GM18951 (cell line): ENCODE data around the gene CACNA1H.

ENCODE experiments used
- POLR2A ChIP-seq: IDR thresholded peaks from 4 replicates; pipeline ENCODE4 v1.6.1; 2011; ENCODE audit warnings: mild to moderate bottlenecking; ENCODE audit not compliant: insufficient read length, insufficient read depth; ENCODE audit errors: extremely low read depth
- in situ Hi-C: fragments of 300-500 bp; cut with MboI; formaldehyde crosslinking; loops from one replicate; pipeline ENCODE4 v1.12.0; 2022; ENCODE audit warnings: low sequenced_read_pairs, mixed read lengths, inconsistent platforms; ENCODE audit not compliant: unreplicated experiment

The CACNA1H gene

DNA sequence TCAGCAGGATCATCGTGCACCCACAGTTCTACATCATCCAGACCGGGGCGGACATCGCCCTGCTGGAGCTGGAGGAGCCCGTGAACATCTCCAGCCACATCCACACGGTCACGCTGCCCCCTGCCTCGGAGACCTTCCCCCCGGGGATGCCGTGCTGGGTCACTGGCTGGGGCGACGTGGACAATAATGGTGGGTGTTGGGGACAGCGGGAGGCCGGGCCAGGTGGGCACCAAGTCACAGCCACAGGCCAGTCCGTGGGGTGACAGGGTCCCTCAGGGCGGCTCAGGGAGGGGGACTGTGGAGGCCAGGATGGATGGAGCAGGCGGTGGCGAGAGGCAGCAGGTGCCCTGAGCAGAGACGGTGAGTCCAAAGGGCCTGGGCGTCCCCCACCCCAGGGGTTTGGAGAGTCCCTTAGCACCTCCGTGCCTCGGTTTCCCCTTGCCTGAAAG, 104.0 kb downstream of the CACNA1H start:
- TF ChIP-seq POLR2A = no peak
- in situ Hi-C loops = no loop called here

DNA sequence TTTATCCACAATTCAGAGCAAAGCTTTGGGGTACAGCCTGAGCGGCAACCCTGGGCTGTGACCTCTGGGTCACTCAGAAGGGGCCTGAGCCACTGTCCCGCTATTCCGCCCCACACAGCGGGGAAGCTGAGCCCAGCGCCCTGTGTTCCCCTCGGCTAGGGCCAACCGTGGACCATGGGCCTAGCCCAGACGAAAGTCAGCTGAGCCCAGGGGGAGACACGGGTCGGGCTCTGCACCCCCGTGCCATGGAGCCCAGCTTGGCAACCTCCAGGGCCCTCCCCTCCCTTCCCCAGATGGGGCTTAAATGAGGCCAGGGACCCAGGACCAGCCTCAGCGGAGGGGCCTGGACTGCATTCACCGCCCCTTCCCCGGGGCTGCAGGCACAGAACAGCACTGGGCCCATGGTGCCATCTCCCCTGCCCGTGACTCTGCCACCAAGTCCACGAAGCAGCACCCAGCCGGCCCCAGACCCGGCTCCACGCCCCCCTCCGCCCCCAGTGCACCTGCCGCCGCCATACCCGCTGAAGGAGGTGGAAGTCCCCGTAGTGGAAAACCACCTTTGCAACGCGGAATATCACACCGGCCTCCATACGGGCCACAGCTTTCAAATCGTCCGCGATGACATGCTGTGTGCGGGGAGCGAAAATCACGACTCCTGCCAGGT, 104.8 kb downstream of the CACNA1H start:
- in situ Hi-C loops = no loop called here
- TF ChIP-seq POLR2A = no peak

DNA sequence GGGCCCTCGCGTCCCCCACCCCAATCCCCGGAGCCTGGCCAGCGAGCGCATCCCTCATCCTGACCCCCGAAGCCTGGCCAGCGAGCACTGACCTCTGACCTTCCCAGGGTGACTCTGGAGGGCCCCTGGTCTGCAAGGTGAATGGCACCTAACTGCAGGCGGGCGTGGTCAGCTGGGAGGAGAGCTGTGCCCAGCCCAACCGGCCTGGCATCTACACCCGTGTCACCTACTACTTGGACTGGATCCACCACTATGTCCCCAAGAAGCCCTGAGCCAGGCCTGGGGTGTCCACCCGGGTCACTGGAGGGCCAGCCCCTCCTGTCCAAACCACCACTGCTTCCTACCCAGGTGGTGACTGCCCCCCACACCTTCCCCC, 105.3 kb downstream of the CACNA1H start:
- no peak for TF ChIP-seq POLR2A
- in situ Hi-C loops = no loop called here

DNA sequence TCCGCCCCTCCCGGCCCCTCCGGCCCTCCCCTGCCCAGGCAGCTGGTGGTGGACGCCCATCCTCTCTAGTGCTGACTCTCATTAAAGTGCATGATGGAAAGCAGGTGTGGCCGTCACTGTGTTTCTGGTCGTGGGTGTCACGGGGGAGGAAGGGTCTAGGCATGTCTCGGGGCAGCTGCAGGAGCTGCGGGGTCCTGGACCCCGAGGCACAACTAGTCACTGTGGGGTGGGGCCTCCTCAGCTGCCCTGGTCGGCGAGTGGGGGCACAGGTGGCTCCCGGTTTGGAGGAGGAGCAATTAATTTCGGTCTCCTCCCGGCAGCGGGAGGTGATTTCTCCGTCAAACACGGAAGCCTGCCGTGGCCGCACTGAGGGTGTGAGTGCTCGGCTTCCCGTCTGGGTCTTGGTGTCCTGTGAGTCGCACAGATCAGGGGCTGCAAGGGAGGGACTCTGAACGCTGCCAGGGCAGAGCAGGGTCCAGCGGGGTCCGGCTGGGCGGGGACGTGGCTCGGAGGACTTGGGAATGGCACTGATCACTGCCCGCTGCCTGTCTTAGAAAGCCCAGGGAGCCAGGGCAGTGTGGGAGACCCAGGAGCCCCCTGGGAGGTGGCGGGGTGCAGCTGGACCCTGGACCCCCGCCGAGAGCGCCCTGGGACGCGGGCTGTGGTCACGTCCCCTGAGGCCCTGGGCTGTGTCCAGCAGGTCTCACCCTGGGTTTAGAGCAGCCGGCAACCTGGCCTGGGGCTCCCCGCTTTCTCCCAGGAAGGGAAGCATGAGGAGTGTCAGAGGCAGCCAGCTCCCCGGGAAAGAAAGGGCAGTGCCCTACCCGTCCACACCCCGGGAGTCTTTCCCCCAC, 106.2 kb downstream of the CACNA1H start:
- no peak for TF ChIP-seq POLR2A
- in situ Hi-C loops = no loop called here

DNA sequence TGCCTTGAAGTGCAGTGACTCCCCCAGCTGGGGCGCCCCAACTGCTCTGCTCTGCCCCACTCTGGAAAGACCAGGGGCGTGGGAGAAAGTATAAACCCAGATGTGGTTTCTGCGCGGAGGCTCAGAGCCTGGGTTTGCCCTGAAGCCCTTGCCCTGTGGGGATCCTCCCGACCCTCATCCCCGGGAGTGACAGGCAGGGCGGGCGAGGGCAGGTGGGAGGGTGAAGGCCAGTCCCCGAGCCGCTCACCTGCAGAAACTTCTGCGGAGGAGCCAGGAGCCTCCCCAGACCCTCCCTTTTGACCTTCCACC, 106.8 kb downstream of the CACNA1H start:
- in situ Hi-C loops = no loop called here

DNA sequence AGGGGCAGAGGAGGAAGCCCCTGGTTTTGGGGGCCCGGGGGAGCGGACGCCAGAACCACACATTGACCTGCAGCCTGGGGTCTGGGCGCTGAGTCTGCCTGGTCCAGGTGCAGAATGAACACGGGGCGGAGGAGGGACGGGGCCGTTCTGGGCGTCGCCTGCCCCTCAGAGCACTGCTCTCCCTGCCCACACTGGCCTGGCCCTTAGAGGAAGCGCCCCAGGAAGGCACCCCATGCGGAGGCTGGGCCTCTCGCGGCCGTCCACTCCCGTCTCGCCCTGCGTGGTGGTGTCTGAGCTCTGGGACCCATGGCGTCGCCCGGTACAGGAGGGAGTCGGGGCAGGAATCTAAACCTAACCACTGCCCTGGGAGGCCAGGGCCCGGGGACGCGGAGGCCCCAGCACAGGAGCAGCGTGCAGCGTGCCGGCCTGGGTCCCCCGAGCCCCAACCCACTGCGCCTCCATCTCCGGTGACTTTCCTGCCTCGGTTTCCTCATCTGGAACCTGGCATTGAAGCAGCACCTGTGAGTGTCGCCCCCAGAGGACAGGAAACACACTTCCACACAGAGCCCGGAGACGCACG, 107.3 kb downstream of the CACNA1H start:
- in situ Hi-C loops = no loop called here
- no peak for TF ChIP-seq POLR2A

More for the DNA sequence above, 106.8 kb downstream of the CACNA1H start:
- no peak for TF ChIP-seq POLR2A

DNA sequence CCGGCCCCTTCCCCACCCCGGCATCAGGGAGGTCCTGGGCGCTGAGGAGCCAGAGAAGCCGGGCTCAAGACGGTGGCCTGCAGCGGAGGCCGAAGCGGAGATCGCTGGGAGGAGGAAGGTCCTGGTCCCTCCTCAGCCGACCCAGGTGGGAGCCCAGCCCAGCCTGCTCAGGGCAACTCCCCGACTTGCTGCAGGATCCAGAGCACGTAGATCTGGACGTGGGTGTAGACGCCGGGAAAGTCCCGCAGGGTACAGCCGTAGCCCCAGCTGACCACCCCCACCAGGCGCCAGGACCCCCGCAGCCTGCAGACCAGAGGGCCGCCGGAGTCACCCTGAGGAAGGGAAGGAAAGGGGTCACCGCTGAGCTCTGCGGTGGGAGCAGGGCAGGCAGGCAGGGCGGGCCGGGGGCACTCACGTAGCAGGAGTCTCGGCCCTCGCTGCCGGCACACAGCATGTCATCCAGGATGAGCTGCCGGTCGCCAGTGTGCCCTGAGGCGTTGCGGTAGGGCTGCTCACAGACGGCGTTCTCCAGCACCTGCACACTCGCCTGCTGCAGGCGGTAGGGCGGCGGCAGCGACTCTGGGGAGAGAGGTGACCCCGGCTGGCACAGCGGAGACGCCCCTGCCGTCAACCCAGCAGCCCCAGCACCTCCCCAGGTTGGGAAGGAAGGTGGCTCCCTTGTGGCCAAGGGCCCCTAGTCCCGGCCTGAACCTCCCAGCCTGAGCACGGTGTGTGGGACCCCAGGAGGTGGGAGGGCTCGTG, 108.4 kb downstream of the CACNA1H start:
- TF ChIP-seq POLR2A = no peak
- in situ Hi-C loops = no loop called here

DNA sequence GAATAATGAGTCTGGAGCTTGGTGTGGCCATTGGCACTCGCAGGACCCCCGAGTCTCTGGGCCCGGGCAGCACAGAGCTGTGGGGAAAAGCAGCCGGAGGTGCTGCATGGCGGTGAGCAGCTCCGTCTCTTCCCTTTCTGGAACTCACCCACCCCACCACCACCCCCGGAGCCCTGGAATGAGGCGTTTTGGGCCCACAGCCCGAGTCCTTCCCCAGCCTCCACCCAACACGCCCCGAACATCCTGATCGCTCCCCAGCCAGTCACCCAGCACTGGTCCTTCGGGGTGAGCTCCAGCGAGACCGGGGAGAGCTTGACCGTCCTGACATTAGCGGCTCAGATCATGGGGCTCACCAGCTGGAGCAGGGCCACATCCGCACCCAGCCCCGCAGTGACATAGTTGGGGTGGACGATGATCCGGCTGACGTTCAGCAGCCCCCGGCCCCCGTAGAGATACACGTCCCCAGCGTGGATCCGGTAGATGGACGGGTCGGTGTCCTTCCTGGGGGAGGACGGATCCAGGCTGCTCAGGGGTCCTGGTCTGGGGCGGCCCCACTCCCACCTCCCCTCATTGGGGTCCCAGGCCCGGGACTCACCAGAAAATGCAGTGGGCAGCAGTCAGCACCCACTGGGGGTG, 109.4 kb downstream of the CACNA1H start:
- in situ Hi-C loops = no loop called here
- no peak for TF ChIP-seq POLR2A

DNA sequence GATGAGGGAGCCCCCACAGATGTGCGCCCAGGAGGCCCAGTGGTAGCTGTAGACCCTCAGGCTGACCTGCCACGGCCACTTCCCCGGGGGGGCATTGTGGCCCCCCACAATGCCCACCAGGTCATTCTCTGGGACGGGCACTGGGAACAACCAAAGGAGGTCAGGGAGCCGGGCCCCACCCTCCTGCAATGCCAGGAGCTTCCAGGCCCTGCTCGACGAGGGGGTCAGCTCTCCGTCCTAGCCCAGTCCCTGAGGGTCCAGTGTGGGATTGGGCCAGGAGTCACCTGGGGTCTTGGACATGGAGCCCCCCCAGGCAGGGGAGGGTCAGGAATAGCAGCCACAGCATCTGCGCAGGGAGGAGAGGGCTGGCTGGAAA, 109.9 kb downstream of the CACNA1H start:
- in situ Hi-C loops = no loop called here
- TF ChIP-seq POLR2A = no peak

DNA sequence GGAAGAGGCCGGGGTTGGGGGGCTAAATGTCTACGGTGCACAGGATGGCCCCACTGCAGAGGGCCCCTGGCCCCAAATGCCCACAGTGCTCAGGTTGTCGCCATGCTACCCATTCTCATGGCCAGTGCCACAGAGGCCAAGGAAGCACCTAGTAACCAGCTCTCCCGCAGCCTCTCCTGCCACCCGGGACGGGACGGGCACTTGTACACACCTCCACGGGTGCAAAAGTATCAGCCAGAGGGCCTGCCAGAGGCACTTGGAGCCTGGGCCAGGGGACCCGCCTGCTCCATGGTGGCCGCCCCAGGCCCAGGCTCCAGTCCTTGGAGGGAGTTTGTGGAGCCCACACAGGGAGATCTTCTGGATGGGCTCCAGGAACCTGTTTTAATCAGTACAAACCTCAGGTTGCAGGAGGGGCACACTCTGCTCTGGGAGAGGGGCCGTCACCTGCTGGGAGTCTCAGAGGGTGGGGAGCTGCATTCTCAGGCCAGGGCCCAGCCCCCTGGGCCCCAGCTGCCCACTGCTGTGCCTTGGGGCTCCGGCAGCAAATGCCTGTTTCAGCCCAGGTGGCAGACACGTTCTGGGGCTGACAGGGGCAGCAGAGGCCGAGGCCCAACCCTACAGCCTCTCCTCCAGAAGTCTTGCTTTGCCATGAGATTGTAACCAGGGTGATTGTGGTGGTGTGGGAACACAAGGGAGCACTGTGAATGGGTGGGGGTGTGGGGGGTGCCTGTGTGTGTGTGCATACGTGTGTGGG, 110.9 kb downstream of the CACNA1H start:
- in situ Hi-C loops = no loop called here
- no peak for TF ChIP-seq POLR2A

DNA sequence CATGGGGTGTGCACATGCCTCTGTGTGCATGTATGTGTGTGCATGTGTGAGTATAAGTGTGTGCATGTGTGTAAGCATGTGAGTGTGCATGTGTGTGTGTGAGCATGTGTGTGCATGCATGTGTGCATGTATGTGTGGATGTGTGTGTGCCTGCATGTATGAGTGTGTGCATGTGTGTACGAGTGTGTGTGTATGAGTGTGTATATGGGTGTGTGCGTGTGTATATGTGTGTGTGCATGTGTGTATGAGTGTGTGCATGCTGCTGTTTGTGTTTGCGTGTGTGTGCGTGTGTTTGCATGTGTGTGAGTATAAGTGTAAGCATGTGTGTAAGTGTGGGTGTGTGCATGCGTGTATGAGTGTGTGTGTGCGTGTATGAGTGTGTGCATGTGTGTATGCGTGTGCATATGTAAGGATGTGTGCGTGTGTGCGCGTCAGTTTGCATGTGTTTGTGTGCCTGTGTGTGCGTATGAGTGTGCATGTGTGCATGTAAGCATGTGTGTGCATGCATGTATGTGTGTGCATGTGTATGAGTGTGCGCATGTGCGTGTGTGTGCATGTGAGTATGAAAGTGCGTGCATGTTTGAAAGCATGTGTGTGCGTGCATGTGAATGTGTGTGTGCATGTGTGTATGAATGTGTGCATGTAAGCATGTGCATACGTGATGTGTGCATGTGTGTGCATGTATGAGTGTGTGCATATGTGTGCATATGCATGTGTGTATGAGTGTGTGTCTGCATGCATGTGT, 111.6 kb downstream of the CACNA1H start:
- TF ChIP-seq POLR2A = no peak
- in situ Hi-C loops = no loop called here
